ENCODE measurements around the gene CACNA1G. TPM values are rescaled to one million over a fixed set of nuclear protein-coding genes. Genes with fewer than 3 reads are reported as not detected.

The CACNA1G gene
- total and polyA plus RNA-seq, 7 donors, result 0.02 to 0.24 (median 0.04) TPM; not detected in 2

DNA sequence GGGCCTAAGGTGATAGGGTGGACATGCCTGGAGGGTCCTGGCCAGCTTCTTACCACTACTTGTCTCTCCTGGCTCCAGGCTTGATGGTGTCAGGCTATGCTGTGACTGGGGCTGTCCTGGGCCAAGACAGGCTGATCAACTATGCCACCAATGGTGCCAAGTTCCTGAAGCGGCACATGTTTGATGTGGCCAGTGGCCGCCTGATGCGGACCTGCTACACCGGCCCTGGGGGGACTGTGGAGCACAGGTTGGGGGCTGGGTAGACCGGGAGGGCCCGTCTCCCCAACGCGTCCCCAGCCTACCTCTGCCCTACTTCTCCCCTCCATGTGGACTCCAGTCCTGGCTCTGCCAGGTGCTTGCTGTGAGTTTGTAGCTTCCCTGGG lies 9.1 kb upstream of the CACNA1G start:
- no peaks in the 10 kb centered on the region for H3K4me1 ChIP-seq
- H3K9me3 ChIP-seq, result no peaks in the 10 kb centered on the region
- peaks cover 0 to 24% of the 10 kb centered on the region in 2 donors for H3K36me3 ChIP-seq (ENCODE audit: insufficient read depth in 1 of 2, low read depth in 1 of 2)
- intact Hi-C loops (cut with DNase I), result loop anchor here in 1 of 2 donors (5.0 kb wide), 1 partner anchor 131 kb away; no protein-coding TSS in a partner anchor
- H3K27ac ChIP-seq, result no peak overlapping the region
- no peak for DNase-seq
- peaks cover 0 to 4% (median 0%) of the 10 kb centered on the region in 3 donors for H3K27me3 ChIP-seq (ENCODE audit: insufficient read depth in 3 of 3, low read length in 2 of 3)
- H3K4me3 ChIP-seq, result no peak overlapping the region
- no peak for ATAC-seq
- TF ChIP-seq, protein P1, sequence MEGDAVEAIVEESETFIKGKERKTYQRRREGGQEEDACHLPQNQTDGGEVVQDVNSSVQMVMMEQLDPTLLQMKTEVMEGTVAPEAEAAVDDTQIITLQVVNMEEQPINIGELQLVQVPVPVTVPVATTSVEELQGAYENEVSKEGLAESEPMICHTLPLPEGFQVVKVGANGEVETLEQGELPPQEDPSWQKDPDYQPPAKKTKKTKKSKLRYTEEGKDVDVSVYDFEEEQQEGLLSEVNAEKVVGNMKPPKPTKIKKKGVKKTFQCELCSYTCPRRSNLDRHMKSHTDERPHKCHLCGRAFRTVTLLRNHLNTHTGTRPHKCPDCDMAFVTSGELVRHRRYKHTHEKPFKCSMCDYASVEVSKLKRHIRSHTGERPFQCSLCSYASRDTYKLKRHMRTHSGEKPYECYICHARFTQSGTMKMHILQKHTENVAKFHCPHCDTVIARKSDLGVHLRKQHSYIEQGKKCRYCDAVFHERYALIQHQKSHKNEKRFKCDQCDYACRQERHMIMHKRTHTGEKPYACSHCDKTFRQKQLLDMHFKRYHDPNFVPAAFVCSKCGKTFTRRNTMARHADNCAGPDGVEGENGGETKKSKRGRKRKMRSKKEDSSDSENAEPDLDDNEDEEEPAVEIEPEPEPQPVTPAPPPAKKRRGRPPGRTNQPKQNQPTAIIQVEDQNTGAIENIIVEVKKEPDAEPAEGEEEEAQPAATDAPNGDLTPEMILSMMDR (IDR thresholded peaks at IDR 0.05), result no peak
- WGBS, 3 donors, result 78 to 96% (median 89%) methylated on average over 6 to 8 of the region's 8 CpGs

DNA sequence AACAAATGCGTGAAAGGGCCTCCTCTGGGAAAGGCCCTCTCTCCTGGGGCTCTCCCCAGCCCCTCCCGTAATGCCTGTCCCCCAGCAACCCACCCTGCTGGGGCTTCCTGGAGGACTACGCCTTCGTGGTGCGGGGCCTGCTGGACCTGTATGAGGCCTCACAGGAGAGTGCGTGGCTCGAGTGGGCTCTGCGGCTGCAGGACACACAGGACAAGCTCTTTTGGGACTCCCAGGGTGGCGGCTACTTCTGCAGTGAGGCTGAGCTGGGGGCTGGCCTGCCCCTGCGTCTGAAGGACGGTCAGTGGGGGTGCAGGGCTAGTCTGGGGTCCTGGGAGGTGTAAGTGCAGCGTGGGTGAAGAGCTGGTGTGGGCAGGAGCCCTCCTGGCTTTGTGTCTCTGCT lies 8.6 kb upstream of the CACNA1G start:
- 86 to 96% (median 94%) methylated on average over 12 of the region's 12 CpGs for WGBS, 3 donors
- TF ChIP-seq, protein P1 (IDR thresholded peaks at IDR 0.05), result no peak
- no peaks in the 10 kb centered on the region for H3K4me1 ChIP-seq
- no peaks in the 10 kb centered on the region for H3K9me3 ChIP-seq
- H3K27me3 ChIP-seq (ENCODE audit: insufficient read depth in 3 of 3, low read length in 2 of 3), result peaks cover 0 to 4% (median 0%) of the 10 kb centered on the region in 3 donors
- no peak overlapping the region for H3K27ac ChIP-seq
- DNase-seq (no peak), ATAC-seq (no peak)
- H3K4me3 ChIP-seq, result no peak overlapping the region
- peaks cover 0 to 24% of the 10 kb centered on the region in 2 donors for H3K36me3 ChIP-seq (ENCODE audit: insufficient read depth in 1 of 2, low read depth in 1 of 2)
- intact Hi-C loops (cut with DNase I), result loop anchor here in 1 of 2 donors (5.0 kb wide), 1 partner anchor 130 kb away; no protein-coding TSS in a partner anchor

DNA sequence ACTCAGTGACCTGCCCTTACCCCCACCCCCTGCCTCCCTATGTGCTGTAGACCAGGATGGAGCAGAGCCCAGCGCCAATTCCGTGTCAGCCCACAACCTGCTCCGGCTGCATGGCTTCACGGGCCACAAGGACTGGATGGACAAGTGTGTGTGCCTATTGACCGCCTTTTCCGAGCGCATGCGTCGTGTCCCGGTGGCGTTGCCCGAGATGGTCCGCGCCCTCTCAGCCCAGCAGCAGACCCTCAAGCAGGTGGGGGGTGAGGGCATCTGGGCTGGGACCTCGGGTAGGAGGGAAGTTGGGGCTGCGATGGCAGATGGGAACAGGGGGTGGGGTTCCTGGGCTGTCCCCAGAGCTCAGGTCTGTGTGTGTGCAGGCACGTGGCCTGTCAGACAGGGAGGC lies 6.3 kb upstream of the CACNA1G start:
- WGBS, 3 donors, result 96 to 97% (median 97%) methylated on average over 17 of the region's 17 CpGs
- no peak overlapping the region for H3K4me3 ChIP-seq
- no peak for ATAC-seq
- TF ChIP-seq, protein P1 (IDR thresholded peaks at IDR 0.05), result no peak
- H3K9me3 ChIP-seq, result no peaks in the 10 kb centered on the region
- DNase-seq, result no peak
- H3K4me1 ChIP-seq, result peaks cover 4% of the 10 kb centered on the region
- no peak overlapping the region for H3K27ac ChIP-seq
- H3K36me3 ChIP-seq (ENCODE audit: insufficient read depth in 1 of 2, low read depth in 1 of 2), result peaks cover 0 to 24% of the 10 kb centered on the region in 2 donors
- peaks cover 0 to 25% (median 9%) of the 10 kb centered on the region in 3 donors for H3K27me3 ChIP-seq (ENCODE audit: insufficient read depth in 3 of 3, low read length in 2 of 3)
- intact Hi-C loops (cut with DNase I), result loop anchor here in 1 of 2 donors (5.0 kb wide), 1 partner anchor 128 kb away; no protein-coding TSS in a partner anchor

DNA sequence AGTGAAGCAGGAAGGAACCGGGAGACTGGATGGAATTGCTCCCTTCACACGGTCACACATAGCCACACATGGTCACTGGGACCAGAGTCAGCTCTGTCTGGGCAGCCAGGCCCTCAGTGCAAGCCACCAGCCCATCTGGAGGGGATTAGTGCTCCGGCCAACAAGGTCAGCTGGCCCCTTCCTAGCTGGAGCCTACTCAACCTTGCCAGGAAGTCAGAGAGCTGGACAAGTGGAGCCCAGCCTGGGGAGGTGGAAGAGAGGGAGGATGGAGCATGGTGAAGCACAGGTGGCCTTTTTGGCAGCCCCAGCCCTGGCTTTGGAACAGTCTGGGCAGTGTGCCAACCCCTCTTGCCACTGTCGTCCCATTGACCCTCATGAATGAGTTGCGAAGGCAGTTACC lies 3.7 kb upstream of the CACNA1G start:
- no peak overlapping the region for H3K27ac ChIP-seq
- H3K36me3 ChIP-seq (ENCODE audit: insufficient read depth in 1 of 2, low read depth in 1 of 2), result peaks cover 0 to 20% of the 10 kb centered on the region in 2 donors
- TF ChIP-seq, protein P1 (IDR thresholded peaks at IDR 0.05), result no peak
- intact Hi-C loops (cut with DNase I), result no loop called here
- 19 to 28% (median 25%) methylated on average over 5 of the region's 5 CpGs for WGBS, 3 donors
- DNase-seq (peak in 1 of 2 donors; percentile 62), ATAC-seq (peak in 3 of 4 donors; percentile 17 to 70 (median 54))
- peaks cover 0 to 49% (median 15%) of the 10 kb centered on the region in 3 donors for H3K27me3 ChIP-seq (ENCODE audit: insufficient read depth in 3 of 3, low read length in 2 of 3)
- H3K4me3 ChIP-seq, result no peak overlapping the region
- H3K9me3 ChIP-seq, result no peaks in the 10 kb centered on the region
- H3K4me1 ChIP-seq, result peaks cover 19% of the 10 kb centered on the region

DNA sequence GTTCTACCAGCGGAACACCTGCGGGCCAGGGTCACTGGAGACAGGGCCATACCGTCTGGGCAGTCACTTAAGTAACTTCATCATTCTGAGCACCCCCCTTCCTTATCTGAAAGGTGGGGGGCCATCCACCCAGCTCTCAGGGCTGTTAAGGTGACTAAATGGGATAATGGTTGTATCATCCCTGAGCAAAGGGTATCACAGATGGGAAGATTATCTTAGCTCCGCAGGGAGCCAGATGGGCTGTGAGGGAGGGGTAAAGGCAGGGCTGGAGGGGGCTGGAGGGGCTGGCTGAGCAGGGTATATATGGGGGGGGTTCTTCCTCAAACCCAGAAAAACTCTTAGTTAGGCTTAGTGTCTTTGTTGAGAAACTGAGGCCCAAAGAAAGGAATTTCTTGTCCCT lies 2.9 kb upstream of the CACNA1G start:
- DNase-seq (no peak), ATAC-seq (no peak)
- TF ChIP-seq, protein P1 (IDR thresholded peaks at IDR 0.05), result no peak
- intact Hi-C loops (cut with DNase I), result no loop called here
- Histone ChIP-seq H3K9me3 (no peaks in the 10 kb centered on the region), H3K4me3 (no peak overlapping the region), H3K27ac (no peak overlapping the region), H3K36me3 (ENCODE audit: insufficient read depth in 1 of 2, low read depth in 1 of 2) (peaks cover 0 to 12% of the 10 kb centered on the region in 2 donors), H3K27me3 (ENCODE audit: insufficient read depth in 3 of 3, low read length in 2 of 3) (peaks cover 0 to 57% (median 19%) of the 10 kb centered on the region in 3 donors), H3K4me1 (peaks cover 19% of the 10 kb centered on the region)
- 72 to 78% (median 78%) methylated on average over 4 of the region's 4 CpGs for WGBS, 3 donors

Measured in psoas muscle (tissue), 8 donors.